GM18951 (cell line): ENCODE data around the gene TMTC1.

Experiments used
- POLR2A ChIP-seq: IDR thresholded peaks from 4 replicates; pipeline ENCODE4 v1.6.1; 2011; ENCODE audit warnings: mild to moderate bottlenecking; ENCODE audit not compliant: insufficient read length, insufficient read depth; ENCODE audit errors: extremely low read depth
- in situ Hi-C: fragments of 300-500 bp; cut with MboI; formaldehyde crosslinking; loops from one replicate; pipeline ENCODE4 v1.12.0; 2022; ENCODE audit warnings: low sequenced_read_pairs, mixed read lengths, inconsistent platforms; ENCODE audit not compliant: unreplicated experiment

TMTC1 gene

DNA sequence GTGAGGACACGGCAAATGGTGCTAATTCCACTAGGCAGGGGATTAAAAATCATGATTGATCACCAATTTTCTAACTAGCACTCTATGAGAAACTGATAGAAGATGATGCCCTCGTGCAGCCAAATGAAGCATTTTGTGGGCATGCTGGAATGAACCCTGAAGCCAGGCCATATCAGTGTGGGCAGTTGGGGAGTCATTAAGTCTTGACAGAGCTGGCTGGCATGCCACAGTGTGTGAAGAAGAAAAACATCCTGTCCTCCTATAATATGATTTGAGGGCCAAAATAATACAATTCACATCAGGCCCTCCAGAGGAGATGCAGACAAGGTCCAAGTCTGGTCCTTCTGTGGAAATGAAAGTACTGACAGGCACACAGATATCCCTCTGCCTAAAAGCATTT, 107.1 kb downstream of the TMTC1 start:
- TF ChIP-seq POLR2A = no peak
- in situ Hi-C loops = no loop called here

DNA sequence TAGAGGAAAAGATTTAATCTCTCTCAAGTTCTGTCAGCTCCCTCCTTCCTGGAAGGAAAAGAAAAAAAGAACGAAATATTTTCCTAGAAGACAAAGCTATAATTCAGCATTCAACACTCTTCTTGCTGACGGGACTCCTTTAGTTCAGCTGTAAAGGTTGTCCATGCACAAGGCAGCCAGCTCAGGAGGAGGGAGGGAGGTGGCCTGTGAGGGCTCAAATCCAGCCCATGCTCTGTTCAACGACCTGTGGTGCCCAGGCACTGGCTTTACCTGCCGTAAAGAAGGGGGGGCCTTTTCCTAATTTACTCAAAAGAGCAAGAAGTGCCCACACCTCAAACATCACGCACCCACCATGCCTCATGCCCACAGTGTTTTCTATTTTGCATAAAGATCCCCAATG, 109.3 kb downstream of the TMTC1 start:
- no peak for TF ChIP-seq POLR2A

DNA sequence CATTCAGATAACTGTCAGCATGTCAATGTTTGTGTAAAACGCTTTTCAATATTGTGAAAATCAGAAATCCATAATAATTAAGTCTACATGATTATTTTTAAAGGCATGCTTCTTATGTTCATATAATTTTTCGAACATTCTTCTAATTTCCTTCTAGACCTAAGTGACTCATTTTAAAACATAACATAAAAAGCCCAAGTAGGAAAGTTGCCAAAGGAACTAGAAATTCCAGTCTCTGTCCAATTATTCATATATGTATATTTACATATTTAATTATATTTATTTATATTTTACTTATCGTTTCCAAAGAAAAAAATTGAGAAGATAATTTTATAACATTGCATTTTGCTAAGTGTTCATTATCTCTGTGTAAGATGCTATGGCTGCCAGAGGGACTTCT, 110.4 kb downstream of the TMTC1 start:
- no peak for TF ChIP-seq POLR2A
- in situ Hi-C loops = no loop called here

More for the DNA sequence above, 109.3 kb downstream of the TMTC1 start:
- in situ Hi-C loops = no loop called here

DNA sequence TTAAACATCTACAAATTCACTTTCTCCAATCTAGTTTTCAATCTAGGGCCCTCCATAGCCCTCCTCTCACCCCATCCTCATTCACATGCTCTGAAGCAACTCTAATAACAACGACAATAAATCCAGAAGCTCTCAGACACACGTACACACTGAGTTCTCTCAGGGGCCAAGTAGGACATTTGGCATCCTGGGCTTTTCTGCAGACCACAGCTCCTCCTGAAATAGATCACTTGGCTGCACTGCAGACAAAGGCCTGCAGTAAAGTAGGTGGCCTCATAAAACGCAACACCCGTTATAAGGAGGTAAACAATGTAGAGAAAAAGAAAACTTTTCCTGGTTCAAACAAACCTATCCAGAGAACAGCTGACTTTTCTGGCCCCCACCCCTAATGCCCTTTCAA, 111.2 kb downstream of the TMTC1 start:
- no peak for TF ChIP-seq POLR2A
- in situ Hi-C loops = no loop called here

DNA sequence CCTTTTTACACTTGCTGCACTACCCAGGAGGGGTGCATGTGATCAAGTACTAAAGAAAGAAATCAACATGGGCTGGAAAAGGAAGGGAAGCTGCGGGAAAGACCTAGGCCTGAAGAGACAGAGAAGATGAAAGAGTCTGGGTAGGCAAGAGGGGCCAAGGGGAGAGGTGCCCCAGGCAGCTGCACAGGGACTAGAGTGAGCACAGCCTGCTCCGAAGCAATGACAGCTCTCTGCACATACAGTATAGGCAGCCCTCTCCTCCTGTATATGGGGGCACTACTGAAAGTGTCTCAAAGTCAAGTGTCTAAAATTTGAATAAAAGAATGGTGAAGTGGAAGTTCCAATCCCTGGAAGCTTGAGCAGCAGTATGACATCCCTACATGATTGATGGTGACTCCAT, 112.0 kb downstream of the TMTC1 start:
- TF ChIP-seq POLR2A = no peak
- in situ Hi-C loops = no loop called here

DNA sequence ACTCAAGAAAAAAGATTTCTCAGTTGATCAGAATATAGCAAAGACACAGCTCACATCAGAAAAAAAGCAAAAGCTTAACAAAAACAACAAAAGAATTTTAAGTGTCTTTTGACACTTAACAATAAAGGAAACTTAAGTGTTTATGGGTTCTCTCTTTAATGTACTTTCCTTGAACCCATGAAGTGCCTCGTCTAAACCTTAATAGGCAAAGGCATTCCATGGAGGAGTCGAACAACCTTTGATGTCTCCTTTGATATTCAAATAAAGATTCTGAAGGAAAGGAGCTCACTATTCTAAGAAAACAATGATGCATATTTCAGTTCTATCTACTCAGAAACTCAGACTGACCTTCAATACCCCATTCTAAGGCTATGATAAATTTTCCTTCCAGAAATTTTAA, 116.7 kb downstream of the TMTC1 start:
- no peak for TF ChIP-seq POLR2A
- in situ Hi-C loops = no loop called here

DNA sequence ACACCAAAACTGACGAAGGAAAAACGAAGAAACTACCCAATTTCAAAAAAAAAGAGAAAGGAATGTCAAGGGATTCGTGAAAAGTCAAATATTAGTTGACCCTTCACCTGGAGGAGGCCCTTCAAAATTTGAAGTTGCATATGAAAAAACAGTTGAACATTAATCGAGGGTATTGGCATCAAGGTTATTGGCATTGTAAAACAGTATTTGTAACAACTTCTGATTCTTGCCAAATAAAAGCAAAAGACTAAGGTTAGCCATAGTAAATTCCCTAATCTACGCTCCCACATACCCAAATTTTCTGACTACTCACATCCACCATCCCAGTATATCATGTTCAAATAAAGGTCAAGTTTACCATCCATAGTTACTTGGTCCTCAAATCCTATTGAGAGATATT, 118.6 kb downstream of the TMTC1 start:
- no peak for TF ChIP-seq POLR2A
- in situ Hi-C loops = no loop called here

DNA sequence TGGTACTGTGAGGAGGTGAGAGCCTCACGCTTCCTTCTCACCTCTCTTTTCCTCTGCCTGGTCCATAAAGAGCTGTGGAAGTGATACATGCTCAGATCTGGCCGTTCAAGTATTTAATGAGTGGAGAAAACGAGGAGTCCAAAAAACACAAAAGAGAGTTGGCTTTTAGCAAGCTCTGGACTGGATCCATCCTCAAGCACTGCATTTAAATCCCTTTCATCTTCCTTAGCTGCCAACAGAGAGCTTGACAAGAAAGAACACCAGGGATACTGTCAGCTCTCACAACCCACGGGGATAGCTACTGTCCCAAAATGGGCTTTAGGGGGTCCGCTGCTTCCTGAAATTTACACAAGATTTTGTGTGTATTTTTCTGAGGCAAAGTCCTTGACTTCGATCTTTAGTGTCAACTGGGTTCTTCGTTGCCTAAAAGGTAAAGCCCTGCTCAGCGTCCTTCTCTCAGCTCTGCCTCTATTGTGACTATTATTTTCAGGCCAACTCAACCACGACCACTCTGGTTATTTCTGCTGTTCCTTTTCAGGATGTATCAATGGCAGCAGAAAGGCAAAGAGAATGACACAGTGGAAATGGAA, 120.9 kb downstream of the TMTC1 start:
- in situ Hi-C loops = no loop called here
- no peak for TF ChIP-seq POLR2A

DNA sequence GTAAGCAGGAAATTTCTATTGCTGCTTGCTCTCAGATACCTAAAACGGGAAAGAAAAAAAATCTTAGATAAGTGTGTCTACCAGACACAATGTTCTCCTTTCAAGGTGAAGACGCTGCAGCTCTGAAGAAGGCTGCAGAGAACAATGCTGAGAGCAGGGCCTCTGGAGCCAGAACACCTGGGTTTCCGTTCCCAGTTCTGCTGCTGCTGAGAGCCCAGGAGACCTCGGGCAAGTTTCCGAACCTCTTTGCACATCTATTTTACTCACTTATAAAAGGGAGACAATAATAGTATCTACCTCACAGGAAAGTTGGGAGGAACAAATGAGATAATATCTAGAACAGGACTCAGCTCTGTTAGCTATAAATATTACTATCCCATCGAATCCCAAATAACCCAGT, 122.9 kb downstream of the TMTC1 start:
- in situ Hi-C loops = no loop called here
- no peak for TF ChIP-seq POLR2A

DNA sequence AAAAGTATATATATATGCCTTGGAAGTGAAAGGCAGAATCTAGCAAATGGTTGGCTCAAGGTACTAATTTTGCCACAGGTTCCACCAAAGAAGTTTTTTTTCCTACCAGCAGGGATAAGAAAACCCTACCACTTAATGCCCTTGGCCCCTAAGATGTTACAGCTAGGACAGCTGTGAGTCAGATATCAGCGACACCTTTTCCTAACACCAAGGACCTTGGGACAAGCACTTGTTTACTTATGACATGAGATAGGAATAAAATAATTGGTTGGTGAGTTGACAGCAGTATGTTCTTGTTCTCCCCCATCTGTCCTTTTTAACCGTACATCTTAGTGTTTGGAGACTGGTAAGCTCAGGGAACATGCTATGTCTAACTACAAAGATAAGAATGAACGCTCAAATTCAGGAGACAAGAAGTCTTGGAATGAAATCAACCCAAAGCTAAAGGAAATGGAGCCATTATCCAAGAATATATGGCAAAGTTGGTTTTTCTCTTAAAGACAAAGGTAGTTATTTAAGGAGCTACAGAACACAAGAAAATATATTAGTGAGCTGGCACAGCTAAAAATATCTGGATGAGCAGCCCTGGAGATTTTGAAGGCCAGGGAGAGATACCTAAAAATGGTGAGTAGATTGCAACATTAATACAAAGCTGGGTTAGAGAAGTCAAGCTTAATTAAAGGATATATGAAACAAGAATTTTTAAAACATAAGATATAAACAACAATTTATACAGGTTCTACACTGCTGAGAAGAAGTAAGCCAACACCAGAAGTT, 126.8 kb downstream of the TMTC1 start:
- no peak for TF ChIP-seq POLR2A
- in situ Hi-C loops = no loop called here

DNA sequence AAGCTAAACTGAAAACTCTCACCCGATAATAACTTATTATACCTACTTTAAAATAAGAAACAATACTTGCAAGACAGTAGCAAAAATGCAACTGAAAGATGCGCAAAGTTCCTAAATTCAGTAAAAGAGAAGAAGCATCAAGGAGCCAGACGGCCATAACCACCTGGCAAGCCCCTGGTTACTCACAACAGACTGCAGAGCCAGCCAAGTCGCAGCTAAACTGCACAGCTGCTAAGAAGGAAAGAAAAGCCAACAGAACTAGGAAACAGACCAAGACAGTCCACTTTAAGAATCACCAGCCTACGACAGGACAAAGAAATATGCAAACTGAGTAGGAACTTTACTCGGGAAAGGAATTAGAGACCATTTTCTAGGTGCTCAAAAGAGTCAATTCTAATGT, 127.9 kb downstream of the TMTC1 start:
- TF ChIP-seq POLR2A = no peak
- in situ Hi-C loops = no loop called here

DNA sequence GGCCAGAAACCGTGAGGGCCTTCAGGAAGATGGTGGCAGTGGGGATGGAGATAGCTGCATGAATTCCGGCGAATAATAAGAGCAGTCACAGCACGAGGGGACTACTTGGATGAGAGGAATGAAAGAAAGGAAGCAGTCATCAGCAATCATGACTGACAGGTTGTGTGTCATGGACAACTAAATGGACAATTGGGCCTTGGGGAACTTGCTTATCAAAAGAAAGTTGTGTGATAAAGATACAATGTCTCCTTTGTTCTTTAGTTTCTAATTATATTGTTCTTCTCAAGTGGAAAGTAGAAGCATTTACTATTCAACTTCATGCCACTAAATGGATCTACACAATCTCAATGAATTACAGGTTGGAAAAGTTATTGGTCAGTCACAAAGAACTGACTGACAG, 130.5 kb downstream of the TMTC1 start:
- no peak for TF ChIP-seq POLR2A
- in situ Hi-C loops = no loop called here

DNA sequence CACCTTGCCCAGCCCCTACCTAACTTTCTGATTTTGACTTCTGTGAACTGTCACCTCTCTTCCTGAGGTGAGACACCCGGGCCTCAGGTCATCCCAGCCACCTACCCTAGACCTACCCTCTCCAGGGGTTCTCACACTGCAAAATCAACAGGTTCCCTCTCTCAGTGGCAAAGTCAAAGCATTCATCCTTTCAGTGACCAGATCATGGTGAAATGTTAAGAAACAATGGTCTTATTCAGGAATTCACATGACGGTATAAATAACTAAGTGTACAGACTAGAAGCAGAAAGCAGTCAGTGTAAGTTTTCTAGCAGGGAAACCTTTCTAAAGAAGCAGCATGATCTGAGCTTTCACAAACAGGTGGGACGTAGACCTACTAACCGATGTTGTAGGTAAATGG, 133.4 kb downstream of the TMTC1 start:
- in situ Hi-C loops = no loop called here
- TF ChIP-seq POLR2A = no peak

DNA sequence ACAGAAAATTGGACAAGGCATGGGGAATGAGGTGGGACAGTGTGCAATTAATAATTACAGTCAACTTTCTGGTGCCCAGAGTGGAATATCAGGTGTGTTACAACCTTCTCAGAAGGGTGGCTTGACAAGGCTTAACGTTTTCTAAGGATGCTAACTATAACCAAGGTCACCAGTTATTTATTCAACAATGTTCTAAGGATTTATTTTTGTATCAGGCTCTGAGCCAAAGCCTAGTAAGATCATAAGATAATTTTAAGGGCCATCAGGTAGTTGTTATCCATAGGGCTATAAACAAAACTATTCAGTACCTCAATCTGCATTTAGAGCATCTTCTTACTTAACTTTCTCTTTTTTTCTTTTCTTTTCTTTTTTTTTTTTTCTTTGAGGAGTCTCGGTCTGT, 134.0 kb downstream of the TMTC1 start:
- in situ Hi-C loops = no loop called here

More for the DNA sequence above, 134.0 kb downstream of the TMTC1 start:
- TF ChIP-seq POLR2A = no peak
